ENCODE data around the gene STX18.

DNA sequence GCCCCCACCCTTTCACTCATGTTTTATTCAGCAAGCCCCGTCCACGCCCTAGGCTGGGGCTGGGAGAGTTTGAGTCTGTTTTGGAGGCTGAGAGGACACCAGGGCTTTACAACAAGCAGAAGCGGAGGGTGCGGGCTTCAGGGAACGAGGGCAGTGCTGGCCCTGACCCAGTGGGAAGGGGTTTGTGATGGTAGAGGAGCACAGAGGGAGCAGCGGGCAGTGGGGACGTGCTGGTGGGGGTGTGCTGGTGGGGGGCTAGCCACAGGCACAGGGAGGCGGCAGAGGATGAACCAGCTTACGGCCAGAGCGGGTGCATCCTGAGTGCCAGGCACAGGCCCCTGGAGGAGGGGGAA lies 128.5 kb downstream of the STX18 start:
- TF ChIP-seq CTCF (IDR thresholded peaks at IDR 0.05) (no peak), POLR2A (IDR thresholded peaks at IDR 0.05) (no peak)
